ENCODE data around the gene EIF4A3.

Gene EIF4A3

GRCh38 chr17:80096561-80097021 lies 50.3 kb downstream of the EIF4A3 start:
- Histone ChIP-seq H3K9ac (no peak overlapping the region), H3K27ac (no peak overlapping the region), H3K4me3 (IDR thresholded peaks at IDR 0.05; ENCODE audit: insufficient read depth, low read depth, low read length) (no peak overlapping the region), H3K79me2 (ENCODE audit: insufficient read depth, low read depth) (no peaks in the 10 kb centered on the region), H3K36me3 (ENCODE audit: insufficient read depth) (no peaks in the 10 kb centered on the region), H3K27me3 (ENCODE audit: insufficient read depth, low read depth) (peaks cover 36% of the 10 kb centered on the region), H4K20me1 (ENCODE audit: insufficient read depth) (no peaks in the 10 kb centered on the region), H2AFZ (ENCODE audit: low read depth) (no peak overlapping the region), H3K4me2 (no peak overlapping the region), H3K4me1 (ENCODE audit: low read depth, poor library complexity, severe bottlenecking) (peaks cover 8% of the 10 kb centered on the region)
- TF ChIP-seq, protein P1, sequence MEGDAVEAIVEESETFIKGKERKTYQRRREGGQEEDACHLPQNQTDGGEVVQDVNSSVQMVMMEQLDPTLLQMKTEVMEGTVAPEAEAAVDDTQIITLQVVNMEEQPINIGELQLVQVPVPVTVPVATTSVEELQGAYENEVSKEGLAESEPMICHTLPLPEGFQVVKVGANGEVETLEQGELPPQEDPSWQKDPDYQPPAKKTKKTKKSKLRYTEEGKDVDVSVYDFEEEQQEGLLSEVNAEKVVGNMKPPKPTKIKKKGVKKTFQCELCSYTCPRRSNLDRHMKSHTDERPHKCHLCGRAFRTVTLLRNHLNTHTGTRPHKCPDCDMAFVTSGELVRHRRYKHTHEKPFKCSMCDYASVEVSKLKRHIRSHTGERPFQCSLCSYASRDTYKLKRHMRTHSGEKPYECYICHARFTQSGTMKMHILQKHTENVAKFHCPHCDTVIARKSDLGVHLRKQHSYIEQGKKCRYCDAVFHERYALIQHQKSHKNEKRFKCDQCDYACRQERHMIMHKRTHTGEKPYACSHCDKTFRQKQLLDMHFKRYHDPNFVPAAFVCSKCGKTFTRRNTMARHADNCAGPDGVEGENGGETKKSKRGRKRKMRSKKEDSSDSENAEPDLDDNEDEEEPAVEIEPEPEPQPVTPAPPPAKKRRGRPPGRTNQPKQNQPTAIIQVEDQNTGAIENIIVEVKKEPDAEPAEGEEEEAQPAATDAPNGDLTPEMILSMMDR (conservative IDR thresholded peaks at IDR 0.05; ENCODE audit: low read depth, low read length), result no peak

GRCh38 chr17:80095844-80096475 lies 51.0 kb downstream of the EIF4A3 start:
- Histone ChIP-seq H3K79me2 (ENCODE audit: insufficient read depth, low read depth) (no peaks in the 10 kb centered on the region), H3K4me3 (IDR thresholded peaks at IDR 0.05; ENCODE audit: insufficient read depth, low read depth, low read length) (no peak overlapping the region), H4K20me1 (ENCODE audit: insufficient read depth) (no peaks in the 10 kb centered on the region), H3K27ac (no peak overlapping the region), H3K9ac (no peak overlapping the region), H3K27me3 (ENCODE audit: insufficient read depth, low read depth) (peaks cover 37% of the 10 kb centered on the region), H3K4me1 (ENCODE audit: low read depth, poor library complexity, severe bottlenecking) (peaks cover 8% of the 10 kb centered on the region), H2AFZ (ENCODE audit: low read depth) (no peak overlapping the region), H3K4me2 (no peak overlapping the region), H3K36me3 (ENCODE audit: insufficient read depth) (no peaks in the 10 kb centered on the region)
- TF ChIP-seq, protein P1 (conservative IDR thresholded peaks at IDR 0.05; ENCODE audit: low read depth, low read length), result no peak

DNA sequence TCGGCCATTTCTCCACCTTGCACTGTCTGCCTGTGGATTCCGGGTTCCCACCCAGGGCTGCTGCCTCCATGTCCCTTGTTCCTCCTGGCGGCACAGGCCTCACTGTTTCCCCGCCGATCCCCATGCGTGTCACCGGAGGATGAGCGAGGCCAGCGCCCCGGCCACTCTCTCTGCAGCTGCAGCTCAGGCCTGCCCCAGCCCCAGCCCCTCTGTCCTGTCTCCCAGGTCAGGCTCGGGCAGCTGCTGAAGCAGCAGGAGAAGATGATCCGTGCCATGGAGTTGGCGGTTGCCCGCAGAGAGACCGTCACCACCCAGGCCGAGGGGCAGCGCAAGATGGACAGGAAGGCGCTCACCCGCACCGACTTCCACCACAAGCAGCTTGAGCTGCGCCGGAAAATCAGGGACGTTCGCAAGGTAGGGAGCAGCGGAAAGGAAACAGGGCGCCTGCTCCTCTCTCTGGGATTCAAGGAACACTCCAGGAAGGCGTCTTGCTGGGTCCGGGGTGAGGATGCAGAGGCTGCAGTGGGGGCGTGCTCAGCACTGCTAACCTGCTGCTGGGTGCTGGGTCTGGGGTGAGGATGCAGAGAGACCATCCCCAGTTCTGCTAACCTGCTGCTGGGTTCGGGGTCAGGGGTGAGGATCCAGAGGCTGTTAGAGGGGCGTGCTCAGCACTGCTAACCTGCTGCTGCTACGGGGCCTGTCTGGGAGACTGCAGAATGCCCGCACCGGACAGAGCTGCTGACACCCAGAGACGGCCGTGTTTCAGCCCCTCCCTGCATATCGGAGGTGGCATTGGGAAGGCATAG lies 51.7 kb downstream of the EIF4A3 start:
- no peak overlapping the region for H3K4me3 ChIP-seq (IDR thresholded peaks at IDR 0.05; ENCODE audit: insufficient read depth, low read depth, low read length)
- no peak overlapping the region for H2AFZ ChIP-seq (ENCODE audit: low read depth)
- TF ChIP-seq, protein P1 (conservative IDR thresholded peaks at IDR 0.05; ENCODE audit: low read depth, low read length), result no peak
- H3K4me1 ChIP-seq (ENCODE audit: low read depth, poor library complexity, severe bottlenecking), result peaks cover under 1% of the 10 kb centered on the region
- H3K9ac ChIP-seq, result no peak overlapping the region
- no peak overlapping the region for H3K27ac ChIP-seq
- H3K36me3 ChIP-seq (ENCODE audit: insufficient read depth), result no peaks in the 10 kb centered on the region
- peaks cover 42% of the 10 kb centered on the region for H3K27me3 ChIP-seq (ENCODE audit: insufficient read depth, low read depth)
- no peaks in the 10 kb centered on the region for H3K79me2 ChIP-seq (ENCODE audit: insufficient read depth, low read depth)
- no peak overlapping the region for H3K4me2 ChIP-seq
- no peaks in the 10 kb centered on the region for H4K20me1 ChIP-seq (ENCODE audit: insufficient read depth)

GRCh38 chr17:80092959-80093358 lies 54.0 kb downstream of the EIF4A3 start:
- TF ChIP-seq, protein P1 (conservative IDR thresholded peaks at IDR 0.05; ENCODE audit: low read depth, low read length), result no peak
- Histone ChIP-seq H3K4me3 (IDR thresholded peaks at IDR 0.05; ENCODE audit: insufficient read depth, low read depth, low read length) (no peak overlapping the region), H3K4me2 (no peak overlapping the region), H4K20me1 (ENCODE audit: insufficient read depth) (no peaks in the 10 kb centered on the region), H3K4me1 (ENCODE audit: low read depth, poor library complexity, severe bottlenecking) (no peaks in the 10 kb centered on the region), H3K79me2 (ENCODE audit: insufficient read depth, low read depth) (no peaks in the 10 kb centered on the region), H3K9ac (no peak overlapping the region), H3K27ac (no peak overlapping the region), H3K27me3 (ENCODE audit: insufficient read depth, low read depth) (peaks cover 43% of the 10 kb centered on the region), H3K36me3 (ENCODE audit: insufficient read depth) (no peaks in the 10 kb centered on the region), H2AFZ (ENCODE audit: low read depth) (no peak overlapping the region)

All from KMS-11 (cell line).